GM21619 (cell line): Measurements from ENCODE around the gene CAPN13.
"Not testable (repeated sequence)": the region's sequence is repeated elsewhere in the genome, so short reads cannot be mapped to it uniquely, and the experiment has no call there.

Source experiments
- ATAC-seq: cut with Tn5 transposase; IDR thresholded peaks from one replicate; pipeline ENCODE4 v1.9.1; 2021; ENCODE audit not compliant: unreplicated experiment

The CAPN13 gene

GRCh38 chr2:30706534-30707303 is 100.5 kb downstream of the CAPN13 start:
- no peak for ATAC-seq

- no peak for ATAC-seq
Measured at GRCh38 chr2:30705711-30706533, 101.3 kb downstream of the CAPN13 start.

- no peak for ATAC-seq
Measured at GRCh38 chr2:30705056-30705455, 102.2 kb downstream of the CAPN13 start.

DNA sequence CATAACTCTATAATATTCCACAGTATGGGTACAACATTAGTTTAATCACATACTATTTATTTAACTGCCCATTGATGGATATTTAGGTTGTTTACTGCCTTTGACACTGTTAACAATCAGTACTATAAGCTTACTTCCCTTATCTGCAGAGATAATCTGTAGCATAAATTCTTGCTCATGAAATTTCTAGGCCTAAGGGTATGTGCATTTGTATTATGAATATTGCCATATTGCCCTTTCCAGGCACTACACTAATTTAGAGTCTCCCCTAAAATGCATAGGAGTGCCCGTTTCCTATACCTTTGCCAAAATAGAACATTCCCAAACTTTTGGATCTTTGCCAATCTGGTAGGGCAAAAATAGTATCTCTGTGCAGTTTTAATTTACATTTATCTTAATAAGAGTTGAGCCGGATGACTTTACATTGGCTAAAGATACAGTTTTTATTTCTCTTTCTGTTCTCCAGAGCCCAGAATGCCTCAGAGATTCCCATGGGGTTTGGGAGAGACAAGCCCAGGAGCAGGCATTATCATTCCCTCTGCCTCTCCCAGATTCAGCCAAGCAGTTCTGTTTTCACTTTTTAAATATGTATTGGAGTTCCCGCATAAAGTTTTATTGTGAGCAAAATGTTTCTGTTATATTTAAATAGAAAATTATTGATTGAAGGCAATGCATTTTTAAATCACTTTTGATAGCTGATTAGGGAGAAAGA is 102.8 kb downstream of the CAPN13 start:
- ATAC-seq, result no peak

DNA sequence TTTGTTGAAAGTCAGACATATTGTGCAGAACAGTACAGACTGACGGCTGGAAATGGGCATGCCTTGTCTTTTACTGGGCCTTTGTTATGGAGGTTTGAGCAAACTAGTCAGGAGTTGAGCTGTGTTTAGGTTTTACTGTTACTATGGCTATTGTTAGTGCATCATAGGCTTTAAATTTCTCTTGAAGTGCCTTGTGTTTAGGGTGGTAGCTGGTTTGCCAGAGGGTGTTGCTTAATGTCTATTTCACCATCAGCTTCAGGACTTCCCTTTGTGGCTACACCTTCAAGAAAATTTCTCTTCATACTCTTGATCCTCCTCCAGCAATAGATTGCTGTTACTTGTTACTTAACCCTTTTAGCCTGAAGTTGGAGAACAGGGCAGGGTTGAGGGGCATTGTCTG is 104.6 kb downstream of the CAPN13 start:
- ATAC-seq, result no peak

- ATAC-seq, result no peak
Measured at GRCh38 chr2:30701782-30702181, 105.5 kb downstream of the CAPN13 start.

DNA sequence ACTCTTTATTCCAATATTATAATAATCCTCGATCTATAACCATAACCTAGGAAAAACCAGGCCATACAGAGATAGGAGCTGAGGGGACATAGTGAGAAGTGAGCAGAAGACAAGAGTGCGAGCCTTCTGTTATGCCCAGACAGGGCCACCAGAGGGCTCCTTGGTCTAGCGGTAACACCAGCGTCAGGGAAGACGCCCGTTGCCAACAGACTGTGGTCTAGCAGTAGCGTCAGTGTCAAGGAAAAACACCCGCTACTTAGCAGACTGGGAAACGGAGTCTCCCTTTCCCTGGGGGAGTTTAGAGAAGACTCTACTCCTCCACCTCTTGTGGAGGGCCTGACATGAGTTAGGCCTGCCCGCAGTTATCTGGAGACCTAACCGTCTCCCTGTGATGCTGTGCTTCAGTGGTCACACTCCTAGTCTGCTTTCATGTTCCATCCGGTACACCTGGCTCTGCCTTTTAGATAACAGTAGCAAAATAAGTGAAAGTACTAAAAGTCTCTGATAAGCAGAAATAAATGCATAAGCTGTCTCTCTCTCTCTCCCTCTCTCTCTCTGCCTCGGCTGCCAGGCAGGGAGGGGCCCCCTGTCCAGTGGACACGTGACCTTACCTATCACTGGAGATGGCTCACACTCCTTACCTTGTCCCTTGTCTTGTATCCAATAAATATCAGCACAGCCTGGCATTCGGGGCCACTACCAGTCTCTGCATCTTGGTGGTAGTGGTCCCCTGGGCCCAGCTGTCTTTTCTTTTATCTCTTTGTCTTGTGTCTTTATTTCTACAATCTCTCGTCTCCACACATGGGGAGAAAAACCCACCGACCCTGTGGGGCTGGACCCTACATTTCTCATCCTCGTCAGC is 109.8 kb downstream of the CAPN13 start:
- ATAC-seq, result not testable (repeated sequence)

DNA sequence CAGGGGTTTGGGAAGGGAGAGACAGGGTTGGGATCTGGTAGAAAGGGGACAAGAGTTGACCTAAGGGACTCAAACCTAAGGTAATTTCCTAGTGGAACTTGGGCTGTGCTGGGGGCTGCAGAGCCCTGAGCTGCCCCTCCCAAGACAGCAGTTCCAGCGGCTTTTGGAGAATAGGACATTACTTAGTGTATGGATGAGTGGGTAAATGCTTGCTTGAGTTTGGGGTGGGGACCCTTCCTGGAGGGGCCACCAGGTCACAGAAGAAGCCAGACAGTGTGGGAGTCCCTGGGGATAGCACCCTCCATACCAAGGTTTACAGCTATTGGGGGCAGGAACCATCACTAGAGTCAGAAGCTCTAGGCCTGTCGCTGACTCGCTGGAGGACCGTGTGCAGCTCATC is 111.5 kb downstream of the CAPN13 start:
- no peak for ATAC-seq

DNA sequence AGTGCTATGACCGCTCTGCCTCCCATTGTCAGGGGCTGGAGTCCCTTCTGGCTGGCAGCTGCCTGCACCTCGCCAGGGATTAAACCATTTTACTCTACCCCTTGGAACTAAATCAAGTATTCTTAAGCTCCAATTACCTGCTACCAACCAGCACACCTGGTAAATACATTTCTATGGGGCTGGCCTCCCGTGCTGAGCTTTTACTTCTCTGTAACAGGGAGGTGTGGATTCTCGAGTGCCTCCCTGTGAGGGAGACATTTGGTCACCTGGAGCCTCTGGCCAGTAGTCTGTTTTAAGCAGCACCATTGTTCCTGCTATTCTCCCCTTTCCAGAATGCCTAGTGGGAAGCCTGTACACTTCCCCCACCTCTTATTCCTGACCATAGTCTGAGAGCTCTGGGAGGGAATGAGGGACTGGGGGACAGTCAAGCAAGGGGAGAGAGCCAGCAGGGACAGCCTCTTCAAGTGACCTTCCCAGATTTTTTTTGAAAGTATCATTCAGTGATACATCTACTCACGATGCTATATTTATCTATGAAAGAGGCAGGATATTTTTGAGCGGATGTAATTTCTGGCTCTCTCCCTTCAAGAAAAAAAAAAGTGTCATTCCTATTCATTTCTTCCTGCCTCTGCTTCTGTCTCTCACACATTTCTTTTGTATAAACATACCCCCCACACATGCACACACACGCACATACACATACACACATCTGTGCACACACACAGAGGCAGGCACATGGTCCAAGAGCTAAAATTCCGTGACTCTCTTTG is 112.8 kb downstream of the CAPN13 start:
- no peak for ATAC-seq

DNA sequence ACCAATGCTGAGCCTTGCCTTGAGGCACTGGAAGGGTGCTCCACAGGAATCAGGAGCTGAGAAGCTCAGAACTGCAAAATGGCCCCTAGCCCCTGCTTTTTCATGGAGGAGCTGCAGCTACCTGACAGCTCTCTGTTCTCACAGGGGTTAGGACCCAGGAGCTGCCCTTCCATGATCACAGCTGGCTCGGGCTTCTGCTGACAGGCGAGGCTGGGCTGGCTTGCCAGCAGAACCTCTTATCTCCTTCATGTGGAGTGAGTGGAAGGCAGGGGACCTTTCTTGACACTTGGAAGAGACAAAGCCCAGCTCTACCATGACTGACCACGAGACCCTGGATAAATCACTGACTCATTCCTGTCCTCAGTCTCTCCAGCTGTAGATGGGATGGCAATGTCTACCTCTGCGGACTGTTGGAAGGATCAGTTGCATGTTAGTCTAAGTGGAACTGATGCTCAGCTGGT is 113.4 kb downstream of the CAPN13 start:
- no peak for ATAC-seq

DNA sequence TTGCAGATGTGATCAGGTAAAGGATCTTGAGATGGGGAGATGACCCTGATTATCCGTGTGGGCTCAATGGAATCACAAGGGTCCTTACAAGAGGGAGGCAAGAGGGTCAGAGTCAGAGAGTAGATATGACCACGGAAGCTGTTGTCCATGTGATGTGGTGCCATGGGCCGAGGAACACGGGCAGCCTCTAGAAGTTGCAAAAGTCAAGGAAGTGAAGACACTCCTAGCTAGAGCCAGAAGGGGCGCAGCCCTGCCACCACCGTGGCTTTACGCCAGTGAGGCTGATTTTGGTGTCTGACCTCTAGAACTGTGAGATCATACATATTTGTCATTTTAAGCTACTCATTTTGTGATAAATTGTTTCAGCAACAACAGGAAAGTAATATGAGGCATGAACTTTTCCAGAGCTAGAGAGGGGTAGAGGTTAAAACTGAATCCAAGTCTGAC is 114.4 kb downstream of the CAPN13 start:
- ATAC-seq, result no peak

GRCh38 chr2:30691948-30692828 is 115.1 kb downstream of the CAPN13 start:
- no peak for ATAC-seq

DNA sequence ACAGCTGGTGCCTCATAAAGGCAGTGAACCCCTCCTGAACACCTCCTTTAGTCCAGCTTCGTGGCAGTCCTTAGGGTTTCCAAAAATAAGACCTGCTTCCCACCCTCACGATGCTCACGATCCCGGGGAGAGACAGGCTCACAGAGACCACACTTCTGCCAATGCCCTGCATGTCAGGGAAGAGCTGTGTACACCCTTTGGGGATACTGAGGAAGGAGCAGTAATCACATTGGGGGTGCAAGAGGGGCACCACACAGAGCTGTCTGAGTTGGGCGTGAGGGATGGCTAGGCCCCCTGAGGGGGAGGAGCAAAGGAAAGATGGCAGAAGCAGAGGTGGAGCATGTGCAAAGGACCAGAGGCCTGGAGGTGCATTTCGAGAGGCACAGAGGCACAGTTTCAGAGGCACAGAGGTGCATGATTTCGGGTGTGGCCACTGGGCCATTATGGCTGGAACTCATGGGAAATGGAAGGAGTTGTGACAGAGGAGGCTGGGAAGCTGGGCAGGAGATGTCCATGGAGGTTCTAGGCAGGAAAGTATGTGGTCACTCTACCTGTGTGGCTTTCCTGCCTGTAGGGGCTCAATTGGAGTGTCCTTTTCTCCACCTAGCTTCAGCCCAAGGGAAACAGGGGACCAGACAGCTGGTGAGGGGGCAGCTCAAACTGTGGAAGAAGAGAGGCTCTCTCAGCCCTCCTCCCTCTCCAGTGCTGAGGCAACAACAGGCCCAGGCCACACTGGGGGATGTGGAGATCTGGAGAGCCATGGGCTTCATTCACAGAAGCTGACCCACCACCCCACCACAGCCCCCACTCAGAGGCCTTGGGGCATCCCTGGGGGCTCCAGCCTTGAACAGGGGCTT is 115.9 kb downstream of the CAPN13 start:
- ATAC-seq, result no peak

GRCh38 chr2:30690126-30690561 is 117.1 kb downstream of the CAPN13 start:
- no peak for ATAC-seq

DNA sequence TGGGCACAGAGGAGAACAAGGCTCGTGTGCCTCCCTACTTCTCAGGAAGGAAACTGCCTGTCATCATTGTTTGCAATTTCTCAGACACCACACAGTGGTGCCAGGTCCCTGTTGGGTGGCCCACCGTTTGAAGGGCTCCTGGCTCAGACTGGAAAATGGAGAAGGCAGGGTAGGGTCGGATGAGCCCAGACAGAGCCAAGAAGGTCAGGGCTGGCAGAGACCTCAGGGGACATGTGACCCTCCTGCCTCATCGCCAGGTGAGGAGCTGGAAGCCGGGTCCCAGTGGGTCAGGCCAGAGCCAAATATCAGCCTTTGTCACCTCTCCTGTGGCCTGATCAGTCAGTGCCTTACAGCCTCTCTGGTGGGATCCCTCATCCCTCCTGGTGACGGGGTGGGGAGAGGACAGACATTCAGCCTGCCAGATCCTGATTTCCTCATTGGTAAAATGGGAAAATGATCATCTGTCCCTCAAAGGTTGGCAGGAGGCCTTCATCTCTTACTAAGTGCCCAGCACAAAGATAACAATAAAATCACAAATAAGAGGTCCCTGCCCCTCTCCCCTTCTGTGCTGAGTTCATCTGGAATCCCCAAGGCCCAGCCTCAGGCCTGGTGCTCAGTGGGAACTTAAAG is 117.6 kb downstream of the CAPN13 start:
- ATAC-seq, result no peak

- no peak for ATAC-seq
Measured at GRCh38 chr2:30688956-30689401, 118.3 kb downstream of the CAPN13 start.

DNA sequence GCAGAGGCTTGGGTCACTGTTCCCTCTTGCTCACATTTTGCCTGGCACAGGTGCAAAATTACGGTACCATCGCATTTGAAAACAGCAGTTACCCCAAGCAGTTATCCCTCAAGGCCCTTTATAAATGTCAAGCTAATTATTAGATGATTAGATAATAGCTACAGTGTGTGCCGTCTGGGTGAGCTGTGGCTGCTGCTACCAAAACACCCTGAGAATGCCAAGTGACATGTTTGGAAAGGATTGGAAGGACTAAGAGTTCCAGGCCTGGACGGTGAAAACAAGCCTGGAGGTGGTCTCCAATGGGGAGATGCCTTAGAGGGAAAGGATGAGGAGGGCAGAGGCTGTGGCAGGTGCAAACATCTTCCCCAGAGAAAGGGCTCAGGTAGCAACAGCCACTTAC is 120.6 kb downstream of the CAPN13 start:
- ATAC-seq, result no peak
